Keratinocyte (primary cell): Measurements from ENCODE around the gene MRPL53.

Experiments
- EZH2 ChIP-seq: IDR thresholded peaks from one replicate; pipeline ENCODE4 v1.6.1; 2012; ENCODE audit warnings: inconsistent platforms, mild to moderate bottlenecking, low read length, moderate library complexity
- TF ChIP-seq, protein P1 (sequence below), 3 experiments: IDR thresholded peaks in 1 of 3; conservative IDR thresholded peaks in 1 of 3; optimal IDR thresholded peaks in 1 of 3; 2 replicates in 2 of 3; 3 replicates in 1 of 3; pipeline versions ENCODE3 to v1.5.1; 2011; ENCODE audit warnings: low read length in 3 of 3, mild to moderate bottlenecking in 3 of 3, moderate library complexity in 2 of 3, control low read depth in 1 of 3, inconsistent platforms in 1 of 3; ENCODE audit not compliant: insufficient read depth in 2 of 3; ENCODE audit errors: extremely low read depth in 1 of 3

DNA sequence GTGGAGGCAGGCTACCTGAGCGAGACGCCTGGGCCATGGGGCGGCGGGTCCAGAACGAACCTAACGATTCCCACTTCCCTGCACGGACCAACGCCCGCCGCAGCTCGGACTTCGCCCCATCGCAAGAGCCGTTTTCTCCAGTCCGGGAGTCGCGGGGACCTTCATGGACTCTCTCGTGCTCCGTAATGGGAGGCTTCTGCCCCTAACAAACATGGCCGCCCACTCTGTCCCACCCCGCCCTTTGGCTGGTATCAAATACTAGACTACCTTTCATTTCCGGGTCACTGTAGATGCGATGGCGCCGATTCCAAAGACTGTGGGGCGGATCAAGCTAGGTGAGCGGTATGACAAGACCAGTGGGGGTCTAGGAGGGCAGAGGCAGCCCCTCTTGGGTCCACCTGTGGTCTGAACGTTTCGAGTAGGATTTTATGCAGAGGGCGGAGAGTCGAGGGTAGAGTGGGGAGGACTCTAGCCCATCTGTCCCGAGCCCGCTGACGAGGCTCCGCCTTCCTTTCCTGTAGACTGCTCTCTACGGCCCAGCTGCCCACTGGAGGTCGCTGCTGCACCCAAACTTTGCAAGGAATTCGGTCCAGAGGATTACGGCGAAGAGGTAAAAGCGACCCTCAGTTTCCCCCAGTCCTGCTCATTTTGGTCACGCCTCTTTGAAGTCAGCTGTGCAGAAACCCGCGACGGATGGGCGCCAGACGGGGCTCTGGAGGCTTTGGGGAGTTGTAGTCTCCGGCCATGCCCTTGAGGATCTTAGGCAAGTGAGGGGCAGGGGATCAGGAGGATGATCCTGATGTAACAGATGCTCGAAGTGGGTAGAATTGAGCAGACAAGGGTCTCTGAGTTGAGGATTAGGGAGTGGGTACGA, 10.6 kb upstream of the MRPL53 start, which contains the start of the genes CCDC142 and TTC31:
- TF ChIP-seq, protein P1, sequence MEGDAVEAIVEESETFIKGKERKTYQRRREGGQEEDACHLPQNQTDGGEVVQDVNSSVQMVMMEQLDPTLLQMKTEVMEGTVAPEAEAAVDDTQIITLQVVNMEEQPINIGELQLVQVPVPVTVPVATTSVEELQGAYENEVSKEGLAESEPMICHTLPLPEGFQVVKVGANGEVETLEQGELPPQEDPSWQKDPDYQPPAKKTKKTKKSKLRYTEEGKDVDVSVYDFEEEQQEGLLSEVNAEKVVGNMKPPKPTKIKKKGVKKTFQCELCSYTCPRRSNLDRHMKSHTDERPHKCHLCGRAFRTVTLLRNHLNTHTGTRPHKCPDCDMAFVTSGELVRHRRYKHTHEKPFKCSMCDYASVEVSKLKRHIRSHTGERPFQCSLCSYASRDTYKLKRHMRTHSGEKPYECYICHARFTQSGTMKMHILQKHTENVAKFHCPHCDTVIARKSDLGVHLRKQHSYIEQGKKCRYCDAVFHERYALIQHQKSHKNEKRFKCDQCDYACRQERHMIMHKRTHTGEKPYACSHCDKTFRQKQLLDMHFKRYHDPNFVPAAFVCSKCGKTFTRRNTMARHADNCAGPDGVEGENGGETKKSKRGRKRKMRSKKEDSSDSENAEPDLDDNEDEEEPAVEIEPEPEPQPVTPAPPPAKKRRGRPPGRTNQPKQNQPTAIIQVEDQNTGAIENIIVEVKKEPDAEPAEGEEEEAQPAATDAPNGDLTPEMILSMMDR (optimal IDR thresholded peaks at IDR 0.05 in 1 of 3, IDR thresholded peaks at IDR 0.05 in 1 of 3, conservative IDR thresholded peaks at IDR 0.05 in 1 of 3; ENCODE audit: extremely low read depth in 1 of 3, insufficient read depth in 2 of 3, low read length in 3 of 3) = peak; percentile 89 to 92 (median 92)
- TF ChIP-seq EZH2 = no peak
